GM21576 (cell line): ENCODE results near the gene GALNT16.
"Not testable (repeated sequence)": the region's sequence is repeated elsewhere in the genome, so short reads cannot be mapped to it uniquely, and the experiment has no call there.

Experiments used
- ATAC-seq: cut with Tn5 transposase; IDR thresholded peaks from one replicate; pipeline ENCODE4 v1.9.1; 2021; ENCODE audit warnings: mild to moderate bottlenecking, moderate library complexity; ENCODE audit not compliant: unreplicated experiment

GALNT16 gene

GRCh38 chr14:69284170-69284569 lies 24.2 kb downstream of the GALNT16 start:
- no peak for ATAC-seq

GRCh38 chr14:69285661-69286255 lies 25.8 kb downstream of the GALNT16 start:
- no peak for ATAC-seq

GRCh38 chr14:69287098-69288010 lies 27.4 kb downstream of the GALNT16 start:
- ATAC-seq: no peak

GRCh38 chr14:69288011-69288771 lies 28.2 kb downstream of the GALNT16 start:
- no peak for ATAC-seq

GRCh38 chr14:69288956-69289705 lies 29.2 kb downstream of the GALNT16 start:
- no peak for ATAC-seq

- ATAC-seq: no peak
These were observed 30.0 kb downstream of the GALNT16 start for GRCh38 chr14:69289811-69290520.

GRCh38 chr14:69290881-69291280 lies 30.9 kb downstream of the GALNT16 start:
- not testable (repeated sequence) for ATAC-seq

- no peak for ATAC-seq
These were observed 31.4 kb downstream of the GALNT16 start for GRCh38 chr14:69291396-69291795.

- ATAC-seq: no peak
These were observed 32.1 kb downstream of the GALNT16 start for GRCh38 chr14:69291891-69292561.

- no peak for ATAC-seq
These were observed 38.4 kb downstream of the GALNT16 start for GRCh38 chr14:69298131-69299071.

GRCh38 chr14:69299286-69300035 lies 39.5 kb downstream of the GALNT16 start:
- ATAC-seq: no peak

- ATAC-seq: no peak
These were observed 40.8 kb downstream of the GALNT16 start for GRCh38 chr14:69300601-69301221.

- ATAC-seq: no peak
These were observed 43.1 kb downstream of the GALNT16 start for GRCh38 chr14:69303086-69303485.

GRCh38 chr14:69312608-69313007 lies 52.6 kb downstream of the GALNT16 start:
- no peak for ATAC-seq

GRCh38 chr14:69313176-69313575 lies 53.2 kb downstream of the GALNT16 start:
- no peak for ATAC-seq

- no peak for ATAC-seq
These were observed 54.4 kb downstream of the GALNT16 start for GRCh38 chr14:69314327-69314726.

- no peak for ATAC-seq
These were observed 55.3 kb downstream of the GALNT16 start for GRCh38 chr14:69315301-69315700.
